Measurements from ENCODE around the gene G6PC1. TPM values are rescaled to one million over a fixed set of nuclear protein-coding genes. Genes with fewer than 3 reads are reported as not detected.

Gene G6PC1
- total and polyA plus RNA-seq, 2 of the 13 experiments (the other 11 are each of a cell fraction or from before 2014, with no cell fraction given): 1.7 to 37.9 TPM

DNA sequence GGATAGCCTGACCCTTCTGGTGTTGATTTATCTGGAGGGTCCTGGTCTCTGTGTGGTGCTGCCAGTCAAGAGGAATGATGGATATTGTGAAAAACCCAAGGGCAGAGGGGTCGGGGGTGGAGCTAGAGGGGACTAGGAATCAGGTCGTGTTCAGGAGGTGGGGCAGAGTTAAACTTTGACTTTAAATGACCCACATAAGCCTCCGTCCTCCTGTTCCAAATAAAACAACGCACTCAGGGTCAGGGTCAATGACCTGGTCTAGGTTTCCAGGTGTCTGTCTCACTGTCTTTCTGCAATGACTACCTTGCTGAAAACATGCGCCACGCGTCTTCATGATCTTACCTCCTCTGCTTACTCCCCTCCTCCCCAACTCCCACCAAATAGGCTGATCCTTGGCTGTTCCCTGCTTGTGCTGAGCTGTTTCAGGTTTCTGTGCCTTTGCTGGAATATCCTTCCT, 34.9 kb upstream of the G6PC1 start (continued):
- peak; percentile 87 for TF ChIP-seq MEF2D (CRISPR knock-in tag; IDR thresholded peaks at IDR 0.05)
- no peak for TF ChIP-seq ZNF124 (CRISPR knock-in tag; IDR thresholded peaks at IDR 0.05)
- no peak for TF ChIP-seq HMGA1 (CRISPR knock-in tag; conservative IDR thresholded peaks at IDR 0.05)
- peak; percentile 63; the same call in 1 of the 2 replicates for TF ChIP-seq ZNF292 (CRISPR knock-in tag; IDR thresholded peaks at IDR 0.05; ENCODE audit: borderline replicate concordance, low read depth)
- no peak for TF ChIP-seq ZC3H4 (CRISPR knock-in tag; IDR thresholded peaks at IDR 0.05; ENCODE audit: borderline replicate concordance)
- no peak for TF ChIP-seq ZNF740 (CRISPR knock-in tag; IDR thresholded peaks at IDR 0.05)
- TF ChIP-seq, protein P1, sequence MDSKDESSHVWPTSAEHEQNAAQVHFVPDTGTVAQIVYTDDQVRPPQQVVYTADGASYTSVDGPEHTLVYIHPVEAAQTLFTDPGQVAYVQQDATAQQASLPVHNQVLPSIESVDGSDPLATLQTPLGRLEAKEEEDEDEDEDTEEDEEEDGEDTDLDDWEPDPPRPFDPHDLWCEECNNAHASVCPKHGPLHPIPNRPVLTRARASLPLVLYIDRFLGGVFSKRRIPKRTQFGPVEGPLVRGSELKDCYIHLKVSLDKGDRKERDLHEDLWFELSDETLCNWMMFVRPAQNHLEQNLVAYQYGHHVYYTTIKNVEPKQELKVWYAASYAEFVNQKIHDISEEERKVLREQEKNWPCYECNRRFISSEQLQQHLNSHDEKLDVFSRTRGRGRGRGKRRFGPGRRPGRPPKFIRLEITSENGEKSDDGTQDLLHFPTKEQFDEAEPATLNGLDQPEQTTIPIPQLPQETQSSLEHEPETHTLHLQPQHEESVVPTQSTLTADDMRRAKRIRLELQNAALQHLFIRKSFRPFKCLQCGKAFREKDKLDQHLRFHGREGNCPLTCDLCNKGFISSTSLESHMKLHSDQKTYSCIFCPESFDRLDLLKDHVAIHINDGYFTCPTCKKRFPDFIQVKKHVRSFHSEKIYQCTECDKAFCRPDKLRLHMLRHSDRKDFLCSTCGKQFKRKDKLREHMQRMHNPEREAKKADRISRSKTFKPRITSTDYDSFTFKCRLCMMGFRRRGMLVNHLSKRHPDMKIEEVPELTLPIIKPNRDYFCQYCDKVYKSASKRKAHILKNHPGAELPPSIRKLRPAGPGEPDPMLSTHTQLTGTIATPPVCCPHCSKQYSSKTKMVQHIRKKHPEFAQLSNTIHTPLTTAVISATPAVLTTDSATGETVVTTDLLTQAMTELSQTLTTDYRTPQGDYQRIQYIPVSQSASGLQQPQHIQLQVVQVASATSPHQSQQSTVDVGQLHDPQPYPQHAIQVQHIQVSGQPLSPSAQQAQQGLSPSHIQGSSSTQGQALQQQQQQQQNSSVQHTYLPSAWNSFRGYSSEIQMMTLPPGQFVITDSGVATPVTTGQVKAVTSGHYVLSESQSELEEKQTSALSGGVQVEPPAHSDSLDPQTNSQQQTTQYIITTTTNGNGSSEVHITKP (CRISPR knock-in tag; IDR thresholded peaks at IDR 0.05; ENCODE audit: low read depth): no peak
- TF ChIP-seq HOXD1 (CRISPR knock-in tag; IDR thresholded peaks at IDR 0.05): no peak
- TF ChIP-seq, protein P2, sequence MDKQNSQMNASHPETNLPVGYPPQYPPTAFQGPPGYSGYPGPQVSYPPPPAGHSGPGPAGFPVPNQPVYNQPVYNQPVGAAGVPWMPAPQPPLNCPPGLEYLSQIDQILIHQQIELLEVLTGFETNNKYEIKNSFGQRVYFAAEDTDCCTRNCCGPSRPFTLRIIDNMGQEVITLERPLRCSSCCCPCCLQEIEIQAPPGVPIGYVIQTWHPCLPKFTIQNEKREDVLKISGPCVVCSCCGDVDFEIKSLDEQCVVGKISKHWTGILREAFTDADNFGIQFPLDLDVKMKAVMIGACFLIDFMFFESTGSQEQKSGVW (CRISPR knock-in tag; IDR thresholded peaks at IDR 0.05; ENCODE audit: borderline replicate concordance): no peak
- no peak for TF ChIP-seq NFE2 (CRISPR knock-in tag; IDR thresholded peaks at IDR 0.05)
- no peak for TF ChIP-seq ZNF629 (CRISPR knock-in tag; conservative IDR thresholded peaks at IDR 0.05)
- TF ChIP-seq RCOR2 (CRISPR knock-in tag; IDR thresholded peaks at IDR 0.05): no peak
- no peak for TF ChIP-seq ZNF557 (CRISPR knock-in tag; IDR thresholded peaks at IDR 0.05)
- TF ChIP-seq RXRB (CRISPR knock-in tag; IDR thresholded peaks at IDR 0.05; ENCODE audit: borderline replicate concordance): peak; percentile 99
- TF ChIP-seq ATM (IDR thresholded peaks at IDR 0.05; ENCODE audit: borderline replicate concordance): no peak
- no peak for TF ChIP-seq ZNF160 (CRISPR knock-in tag; IDR thresholded peaks at IDR 0.05)
- TF ChIP-seq, protein P3, sequence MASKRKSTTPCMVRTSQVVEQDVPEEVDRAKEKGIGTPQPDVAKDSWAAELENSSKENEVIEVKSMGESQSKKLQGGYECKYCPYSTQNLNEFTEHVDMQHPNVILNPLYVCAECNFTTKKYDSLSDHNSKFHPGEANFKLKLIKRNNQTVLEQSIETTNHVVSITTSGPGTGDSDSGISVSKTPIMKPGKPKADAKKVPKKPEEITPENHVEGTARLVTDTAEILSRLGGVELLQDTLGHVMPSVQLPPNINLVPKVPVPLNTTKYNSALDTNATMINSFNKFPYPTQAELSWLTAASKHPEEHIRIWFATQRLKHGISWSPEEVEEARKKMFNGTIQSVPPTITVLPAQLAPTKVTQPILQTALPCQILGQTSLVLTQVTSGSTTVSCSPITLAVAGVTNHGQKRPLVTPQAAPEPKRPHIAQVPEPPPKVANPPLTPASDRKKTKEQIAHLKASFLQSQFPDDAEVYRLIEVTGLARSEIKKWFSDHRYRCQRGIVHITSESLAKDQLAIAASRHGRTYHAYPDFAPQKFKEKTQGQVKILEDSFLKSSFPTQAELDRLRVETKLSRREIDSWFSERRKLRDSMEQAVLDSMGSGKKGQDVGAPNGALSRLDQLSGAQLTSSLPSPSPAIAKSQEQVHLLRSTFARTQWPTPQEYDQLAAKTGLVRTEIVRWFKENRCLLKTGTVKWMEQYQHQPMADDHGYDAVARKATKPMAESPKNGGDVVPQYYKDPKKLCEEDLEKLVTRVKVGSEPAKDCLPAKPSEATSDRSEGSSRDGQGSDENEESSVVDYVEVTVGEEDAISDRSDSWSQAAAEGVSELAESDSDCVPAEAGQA (IDR thresholded peaks at IDR 0.05; ENCODE audit: low read depth): no peak
- TF ChIP-seq, protein P3 (CRISPR knock-in tag; IDR thresholded peaks at IDR 0.05; ENCODE audit: borderline replicate concordance): no peak
- TF ChIP-seq PCBP2 (optimal IDR thresholded peaks at IDR 0.05; ENCODE audit: low read depth, low read length, poor library complexity, severe bottlenecking): no peak
- TF ChIP-seq SALL1 (CRISPR knock-in tag; IDR thresholded peaks at IDR 0.05): peak; percentile 79
- TF ChIP-seq SUZ12 (IDR thresholded peaks at IDR 0.05; ENCODE audit: low read depth, low read length): no peak

Data from HepG2 (cell line).